PFSK-1 (cell line): ENCODE data around the gene OSCP1.

ENCODE experiments used
- FOXP2 ChIP-seq: optimal IDR thresholded peaks from 2 replicates; pipeline ENCODE3; 2011; ENCODE audit warnings: borderline replicate concordance, control low read depth, inconsistent platforms; ENCODE audit not compliant: insufficient read depth; ENCODE audit errors: extremely low read length, extremely low read depth
- POLR2AphosphoS5 ChIP-seq: IDR thresholded peaks from 2 replicates; pipeline ENCODE4 v1.6.1; 2012; ENCODE audit warnings: low read depth, mild to moderate bottlenecking, control low read depth, low read length, moderate library complexity
- SIN3A ChIP-seq: IDR thresholded peaks from 2 replicates; pipeline ENCODE4 v1.6.1; 2012; ENCODE audit warnings: mild to moderate bottlenecking, low read length, moderate library complexity, borderline replicate concordance; ENCODE audit not compliant: insufficient read depth
- TAF1 ChIP-seq: IDR thresholded peaks from 2 replicates; pipeline ENCODE4 v1.6.1; 2012; ENCODE audit warnings: low read length, control low read depth, borderline replicate concordance; ENCODE audit not compliant: insufficient read depth
- TF ChIP-seq, protein P1 (sequence below), 2 experiments: IDR thresholded peaks; 2 replicates each; pipeline versions ENCODE4 v1.6.1 to v1.8.0; 2011 to 2012; ENCODE audit warnings: low read depth in 2 of 2, low read length in 2 of 2, control low read depth in 1 of 2, inconsistent platforms in 1 of 2, mild to moderate bottlenecking in 1 of 2, moderate library complexity in 1 of 2; ENCODE audit not compliant: insufficient read depth in 1 of 2

Gene OSCP1

GRCh38 chr1:36464605-36465393, 14.5 kb upstream of the OSCP1 start:
- TF ChIP-seq SIN3A (no peak), FOXP2 (no peak), POLR2AphosphoS5 (no peak), TAF1 (no peak; the same call in 1 of the 2 replicates)
- TF ChIP-seq, protein P1, sequence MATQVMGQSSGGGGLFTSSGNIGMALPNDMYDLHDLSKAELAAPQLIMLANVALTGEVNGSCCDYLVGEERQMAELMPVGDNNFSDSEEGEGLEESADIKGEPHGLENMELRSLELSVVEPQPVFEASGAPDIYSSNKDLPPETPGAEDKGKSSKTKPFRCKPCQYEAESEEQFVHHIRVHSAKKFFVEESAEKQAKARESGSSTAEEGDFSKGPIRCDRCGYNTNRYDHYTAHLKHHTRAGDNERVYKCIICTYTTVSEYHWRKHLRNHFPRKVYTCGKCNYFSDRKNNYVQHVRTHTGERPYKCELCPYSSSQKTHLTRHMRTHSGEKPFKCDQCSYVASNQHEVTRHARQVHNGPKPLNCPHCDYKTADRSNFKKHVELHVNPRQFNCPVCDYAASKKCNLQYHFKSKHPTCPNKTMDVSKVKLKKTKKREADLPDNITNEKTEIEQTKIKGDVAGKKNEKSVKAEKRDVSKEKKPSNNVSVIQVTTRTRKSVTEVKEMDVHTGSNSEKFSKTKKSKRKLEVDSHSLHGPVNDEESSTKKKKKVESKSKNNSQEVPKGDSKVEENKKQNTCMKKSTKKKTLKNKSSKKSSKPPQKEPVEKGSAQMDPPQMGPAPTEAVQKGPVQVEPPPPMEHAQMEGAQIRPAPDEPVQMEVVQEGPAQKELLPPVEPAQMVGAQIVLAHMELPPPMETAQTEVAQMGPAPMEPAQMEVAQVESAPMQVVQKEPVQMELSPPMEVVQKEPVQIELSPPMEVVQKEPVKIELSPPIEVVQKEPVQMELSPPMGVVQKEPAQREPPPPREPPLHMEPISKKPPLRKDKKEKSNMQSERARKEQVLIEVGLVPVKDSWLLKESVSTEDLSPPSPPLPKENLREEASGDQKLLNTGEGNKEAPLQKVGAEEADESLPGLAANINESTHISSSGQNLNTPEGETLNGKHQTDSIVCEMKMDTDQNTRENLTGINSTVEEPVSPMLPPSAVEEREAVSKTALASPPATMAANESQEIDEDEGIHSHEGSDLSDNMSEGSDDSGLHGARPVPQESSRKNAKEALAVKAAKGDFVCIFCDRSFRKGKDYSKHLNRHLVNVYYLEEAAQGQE (IDR thresholded peaks at IDR 0.05; ENCODE audit: insufficient read depth in 1 of 2, low read depth in 2 of 2, low read length in 2 of 2) = no peak

DNA sequence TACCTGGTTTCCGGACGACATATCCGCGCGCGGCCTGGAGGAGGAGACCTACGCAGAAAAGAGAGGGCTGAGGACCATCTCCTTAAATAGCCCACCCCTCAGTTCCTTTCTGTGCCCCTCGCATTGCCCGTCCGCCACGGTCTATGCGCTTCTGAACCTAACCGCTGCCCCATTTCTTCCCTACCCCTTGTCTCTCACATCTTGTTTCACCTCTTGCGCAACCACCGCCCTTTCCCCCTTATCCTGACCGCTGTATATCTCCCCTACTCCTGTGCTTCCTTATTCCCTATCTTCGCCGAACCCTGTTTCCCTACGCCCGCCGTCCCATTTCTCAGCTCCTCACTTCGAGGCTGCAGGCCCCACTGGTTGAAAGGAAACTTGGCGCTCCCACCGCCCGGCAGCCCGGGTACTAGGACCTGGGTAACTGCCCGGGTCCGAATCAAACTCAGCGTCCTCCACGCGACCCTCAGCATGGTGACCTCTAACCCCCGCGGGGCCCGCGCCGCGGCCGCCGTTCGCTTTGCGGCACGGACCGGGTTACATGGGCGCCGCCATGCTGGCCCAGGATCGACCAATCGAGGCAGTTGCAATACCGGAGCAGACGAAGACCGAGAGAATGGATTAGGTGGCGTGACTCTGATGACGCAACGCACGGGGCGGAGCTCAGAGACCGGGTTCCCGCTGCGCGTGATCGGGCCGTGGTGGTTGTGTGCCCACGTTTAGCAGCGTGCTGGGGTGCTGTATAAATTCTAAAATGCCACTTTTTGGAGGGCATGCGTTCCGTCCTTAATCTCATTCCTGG, 13.8 kb upstream of the OSCP1 start, which contains the start of gene MRPS15:
TSS of gene MRPS15 (minus strand) at position 582 of the 802 bp plus-strand sequence. CDS start at position 473, 109 bp downstream.
- TF ChIP-seq TAF1 = peak; percentile 82; the same call in 1 of the 2 replicates
- peak; percentile 32; the same call in 1 of the 2 replicates for TF ChIP-seq SIN3A
- TF ChIP-seq, protein P1 (IDR thresholded peaks at IDR 0.05; ENCODE audit: insufficient read depth in 1 of 2, low read depth in 2 of 2, low read length in 2 of 2) = peak; percentile 35 to 48; a peak in 2 of 4 replicates
- peak; percentile 85 for TF ChIP-seq FOXP2
- TF ChIP-seq POLR2AphosphoS5 = peak; percentile 91

DNA sequence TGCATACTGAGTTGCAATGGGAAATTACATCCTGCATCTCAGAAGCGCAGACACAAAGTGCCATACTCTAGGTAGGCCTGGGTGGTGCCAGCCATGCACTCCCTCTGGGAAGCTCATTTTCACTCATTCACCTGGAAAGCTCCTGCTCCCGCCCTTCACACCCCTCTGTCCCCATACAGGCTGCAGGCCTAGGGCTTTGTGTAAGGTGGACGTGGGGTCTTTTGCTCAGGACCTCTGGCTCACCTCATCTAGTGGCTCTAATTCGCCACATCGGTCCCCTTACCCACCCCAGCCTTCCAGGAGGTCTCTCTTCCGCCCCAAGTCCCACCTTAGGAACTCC, 13.2 kb upstream of the OSCP1 start:
- TF ChIP-seq SIN3A = no peak
- TF ChIP-seq TAF1 = no peak
- no peak for TF ChIP-seq FOXP2
- TF ChIP-seq, protein P1 (IDR thresholded peaks at IDR 0.05; ENCODE audit: insufficient read depth in 1 of 2, low read depth in 2 of 2, low read length in 2 of 2) = no peak
- no peak for TF ChIP-seq POLR2AphosphoS5

- TF ChIP-seq, protein P1 (IDR thresholded peaks at IDR 0.05; ENCODE audit: insufficient read depth in 1 of 2, low read depth in 2 of 2, low read length in 2 of 2) = no peak
- TF ChIP-seq POLR2AphosphoS5 = no peak
Observed at GRCh38 chr1:36458910-36459309, 8.7 kb upstream of the OSCP1 start.
